ENCODE data around the gene MAP3K15.
"Not testable (repeated sequence)": the region's sequence is repeated elsewhere in the genome, so short reads cannot be mapped to it uniquely, and the experiment has no call there.

The MAP3K15 gene

GRCh38 chrX:19440713-19441112, 74.6 kb downstream of the MAP3K15 start:
- Histone ChIP-seq H3K4me3 (replicated peaks; ENCODE audit: low read depth, low read length) (no peak overlapping the region), H3K27me3 (replicated peaks; ENCODE audit: control insufficient read depth, insufficient read depth, low read length) (no peaks in the 10 kb centered on the region), H3K36me3 (ENCODE audit: control insufficient read depth, insufficient read depth, low read length) (no peaks in the 10 kb centered on the region)
- no peak for TF ChIP-seq CTCF (IDR thresholded peaks at IDR 0.05; ENCODE audit: insufficient read depth, low read length, poor library complexity, severe bottlenecking)
- DNase-seq (ENCODE audit: extremely low read depth, insufficient read length), result no peak

GRCh38 chrX:19422661-19423060, 92.6 kb downstream of the MAP3K15 start:
- not testable (repeated sequence) for H3K4me3 ChIP-seq (replicated peaks; ENCODE audit: low read depth, low read length); H3K27me3 ChIP-seq (replicated peaks; ENCODE audit: control insufficient read depth, insufficient read depth, low read length); DNase-seq (ENCODE audit: extremely low read depth, insufficient read length); H3K36me3 ChIP-seq (ENCODE audit: control insufficient read depth, insufficient read depth, low read length)

DNA sequence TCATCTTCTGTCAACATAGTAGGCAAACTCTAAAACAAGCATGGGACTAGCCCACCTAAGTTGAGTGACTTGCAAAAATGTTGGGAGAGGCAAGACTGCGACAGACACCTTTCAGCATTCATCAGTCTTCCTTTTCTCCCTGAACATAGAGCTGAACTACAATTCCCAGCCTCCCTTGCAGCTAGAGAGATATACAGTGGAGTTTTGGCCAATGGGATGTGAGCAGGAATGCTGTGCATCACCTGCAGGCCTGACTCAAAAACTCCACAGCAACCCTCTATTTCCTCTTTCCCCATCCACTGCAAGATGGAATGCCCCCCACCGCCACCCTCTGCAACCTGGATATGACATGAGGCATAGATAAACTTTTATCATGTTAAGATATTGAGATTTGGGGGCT, 105.0 kb downstream of the MAP3K15 start:
- Histone ChIP-seq H3K36me3 (ENCODE audit: control insufficient read depth, insufficient read depth, low read length) (no peaks in the 10 kb centered on the region), H3K27me3 (replicated peaks; ENCODE audit: control insufficient read depth, insufficient read depth, low read length) (no peaks in the 10 kb centered on the region; the same call in 1 of the 2 replicates), H3K4me3 (replicated peaks; ENCODE audit: low read depth, low read length) (no peak overlapping the region)
- TF ChIP-seq CTCF (IDR thresholded peaks at IDR 0.05; ENCODE audit: insufficient read depth, low read length, poor library complexity, severe bottlenecking), result no peak
- DNase-seq (ENCODE audit: extremely low read depth, insufficient read length), result no peak

- DNase-seq (ENCODE audit: extremely low read depth, insufficient read length), result no peak
- H3K36me3 ChIP-seq (ENCODE audit: control insufficient read depth, insufficient read depth, low read length), result no peaks in the 10 kb centered on the region
- H3K27me3 ChIP-seq (replicated peaks; ENCODE audit: control insufficient read depth, insufficient read depth, low read length), result no peaks in the 10 kb centered on the region; the same call in 1 of the 2 replicates
- no peak for TF ChIP-seq CTCF (IDR thresholded peaks at IDR 0.05; ENCODE audit: insufficient read depth, low read length, poor library complexity, severe bottlenecking)
- H3K4me3 ChIP-seq (replicated peaks; ENCODE audit: low read depth, low read length), result no peak overlapping the region
Measured at GRCh38 chrX:19403696-19404095, 111.6 kb downstream of the MAP3K15 start.

DNA sequence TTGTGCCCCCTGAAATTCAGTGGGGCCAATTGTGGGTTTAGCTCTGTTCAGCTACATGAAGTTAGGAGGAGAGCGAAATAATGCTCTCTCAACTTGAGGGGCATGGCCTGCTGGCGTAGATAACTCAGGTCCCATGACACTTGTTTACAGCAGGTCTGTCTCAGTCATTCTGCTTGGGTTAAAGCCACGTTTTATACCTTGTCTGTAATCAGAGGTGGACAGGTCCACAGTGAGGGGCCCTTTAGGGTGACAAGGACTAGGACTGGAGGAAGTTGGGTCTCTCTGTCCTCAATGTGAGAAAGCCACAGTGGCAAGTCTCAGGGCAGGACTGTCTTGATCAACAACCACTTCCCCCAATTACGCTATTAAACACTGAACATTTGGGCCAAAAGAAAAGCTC, 122.6 kb downstream of the MAP3K15 start:
- Histone ChIP-seq H3K4me3 (replicated peaks; ENCODE audit: low read depth, low read length) (no peak overlapping the region), H3K27me3 (replicated peaks; ENCODE audit: control insufficient read depth, insufficient read depth, low read length) (no peaks in the 10 kb centered on the region), H3K36me3 (ENCODE audit: control insufficient read depth, insufficient read depth, low read length) (no peaks in the 10 kb centered on the region)
- no peak for DNase-seq (ENCODE audit: extremely low read depth, insufficient read length)
- TF ChIP-seq CTCF (IDR thresholded peaks at IDR 0.05; ENCODE audit: insufficient read depth, low read length, poor library complexity, severe bottlenecking), result no peak

GRCh38 chrX:19392078-19392477, 123.2 kb downstream of the MAP3K15 start:
- no peaks in the 10 kb centered on the region for H3K36me3 ChIP-seq (ENCODE audit: control insufficient read depth, insufficient read depth, low read length)
- no peak for DNase-seq (ENCODE audit: extremely low read depth, insufficient read length)
- H3K4me3 ChIP-seq (replicated peaks; ENCODE audit: low read depth, low read length), result no peak overlapping the region
- TF ChIP-seq CTCF (IDR thresholded peaks at IDR 0.05; ENCODE audit: insufficient read depth, low read length, poor library complexity, severe bottlenecking), result no peak
- H3K27me3 ChIP-seq (replicated peaks; ENCODE audit: control insufficient read depth, insufficient read depth, low read length), result no peaks in the 10 kb centered on the region

Measured in GM06990 (cell line).